GM13977 (cell line): ENCODE measurements around the gene SQOR.
A peak's percentile ranks its signal among the peaks of the same experiment; 100 is the strongest.

Experiments
- DNase-seq: peaks from one replicate; pipeline ENCODE4 v3.0.0; 2012; ENCODE audit warnings: low spot score
- in situ Hi-C: fragments of 300-500 bp; cut with MboI; formaldehyde crosslinking; loops from one replicate; pipeline ENCODE4 v1.12.0; 2022; ENCODE audit warnings: low sequenced_read_pairs, low pct_unique_long_range_greater_than_20kb, mixed read lengths, inconsistent platforms; ENCODE audit not compliant: unreplicated experiment
- TF ChIP-seq, protein P1 (sequence below): IDR thresholded peaks from 2 replicates; pipeline ENCODE4 v1.5.1; 2012; ENCODE audit warnings: mild to moderate bottlenecking, control low read depth; ENCODE audit not compliant: insufficient read depth; ENCODE audit errors: extremely low read depth, missing control alignments

Gene SQOR

DNA sequence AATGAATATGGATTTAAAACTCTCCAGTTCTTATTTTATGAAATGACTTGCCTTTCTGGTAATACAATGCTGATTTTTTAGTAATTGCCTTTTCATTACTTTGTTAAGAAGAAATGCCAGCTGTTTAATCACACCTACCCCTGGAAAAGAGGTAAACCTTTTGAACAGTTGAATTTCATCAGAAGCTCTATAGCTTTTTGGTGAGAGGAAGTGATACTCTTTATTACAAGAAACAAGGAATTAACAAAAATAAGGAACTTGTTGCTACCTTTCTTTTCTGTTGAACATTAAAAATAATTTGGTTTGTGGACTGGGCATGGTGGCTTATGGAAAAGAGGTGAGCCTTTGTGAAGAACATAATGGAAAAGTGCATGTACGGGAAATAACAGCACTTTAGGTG, 28.0 kb upstream of the SQOR start:
- TF ChIP-seq, protein P1, sequence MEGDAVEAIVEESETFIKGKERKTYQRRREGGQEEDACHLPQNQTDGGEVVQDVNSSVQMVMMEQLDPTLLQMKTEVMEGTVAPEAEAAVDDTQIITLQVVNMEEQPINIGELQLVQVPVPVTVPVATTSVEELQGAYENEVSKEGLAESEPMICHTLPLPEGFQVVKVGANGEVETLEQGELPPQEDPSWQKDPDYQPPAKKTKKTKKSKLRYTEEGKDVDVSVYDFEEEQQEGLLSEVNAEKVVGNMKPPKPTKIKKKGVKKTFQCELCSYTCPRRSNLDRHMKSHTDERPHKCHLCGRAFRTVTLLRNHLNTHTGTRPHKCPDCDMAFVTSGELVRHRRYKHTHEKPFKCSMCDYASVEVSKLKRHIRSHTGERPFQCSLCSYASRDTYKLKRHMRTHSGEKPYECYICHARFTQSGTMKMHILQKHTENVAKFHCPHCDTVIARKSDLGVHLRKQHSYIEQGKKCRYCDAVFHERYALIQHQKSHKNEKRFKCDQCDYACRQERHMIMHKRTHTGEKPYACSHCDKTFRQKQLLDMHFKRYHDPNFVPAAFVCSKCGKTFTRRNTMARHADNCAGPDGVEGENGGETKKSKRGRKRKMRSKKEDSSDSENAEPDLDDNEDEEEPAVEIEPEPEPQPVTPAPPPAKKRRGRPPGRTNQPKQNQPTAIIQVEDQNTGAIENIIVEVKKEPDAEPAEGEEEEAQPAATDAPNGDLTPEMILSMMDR: no peak
- no peak for DNase-seq
- in situ Hi-C loops: no loop called here

DNA sequence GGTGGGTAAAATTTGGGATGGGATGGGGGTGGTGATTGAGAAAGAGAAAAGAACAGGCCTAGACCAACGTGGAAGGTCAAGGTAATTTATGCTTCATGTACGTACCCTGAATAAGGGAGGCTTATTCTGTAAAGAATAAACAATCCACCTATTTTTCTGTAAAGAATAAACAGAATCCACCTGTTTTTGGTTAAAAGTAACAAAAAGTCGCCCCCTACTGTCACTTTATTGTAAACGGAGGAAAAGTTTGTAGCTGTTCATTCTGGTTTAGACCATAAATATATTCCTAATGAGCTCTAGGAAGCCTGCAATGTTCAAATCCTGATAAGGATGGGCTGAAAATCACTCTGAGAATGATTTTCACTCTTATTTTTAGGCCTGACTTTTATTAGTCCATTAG, 23.5 kb upstream of the SQOR start:
- in situ Hi-C loops: loop anchor here (10.0 kb wide), 1 partner anchor 157 kb away; no protein-coding TSS in a partner anchor
- DNase-seq: peak; percentile 31
- TF ChIP-seq, protein P1: peak; percentile 45

DNA sequence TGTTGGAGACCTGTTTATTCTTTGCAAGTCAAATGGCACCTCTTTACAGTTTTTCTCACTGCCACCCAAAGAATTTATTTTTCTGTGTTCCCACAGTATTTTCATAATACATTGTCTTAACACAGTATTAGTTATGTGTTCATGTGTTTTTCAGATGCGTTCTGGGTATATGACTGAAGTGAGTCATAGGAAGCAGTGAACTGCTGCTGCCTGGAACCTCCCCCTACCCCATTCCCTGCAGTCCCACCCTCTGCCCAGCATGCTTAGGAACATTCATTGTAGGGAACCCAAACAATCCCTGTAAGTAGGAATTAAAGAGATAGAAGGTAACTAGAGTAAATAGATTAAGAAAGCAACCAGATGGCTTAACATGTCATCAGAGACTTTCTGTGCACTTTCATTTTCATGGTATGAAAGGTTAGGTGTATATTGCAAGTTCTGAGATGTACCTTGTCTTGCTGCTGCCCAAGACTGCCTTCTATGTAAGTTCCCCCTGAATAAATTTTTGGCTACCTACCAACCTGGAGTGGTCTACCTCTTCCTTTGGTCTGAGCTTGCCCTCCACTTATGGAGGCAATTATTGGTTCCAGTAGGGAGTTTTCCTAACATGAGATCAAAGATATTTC, 21.9 kb upstream of the SQOR start:
- in situ Hi-C loops: loop anchor here (10.0 kb wide), 1 partner anchor 158 kb away; no protein-coding TSS in a partner anchor
- DNase-seq: no peak
- TF ChIP-seq, protein P1: no peak

DNA sequence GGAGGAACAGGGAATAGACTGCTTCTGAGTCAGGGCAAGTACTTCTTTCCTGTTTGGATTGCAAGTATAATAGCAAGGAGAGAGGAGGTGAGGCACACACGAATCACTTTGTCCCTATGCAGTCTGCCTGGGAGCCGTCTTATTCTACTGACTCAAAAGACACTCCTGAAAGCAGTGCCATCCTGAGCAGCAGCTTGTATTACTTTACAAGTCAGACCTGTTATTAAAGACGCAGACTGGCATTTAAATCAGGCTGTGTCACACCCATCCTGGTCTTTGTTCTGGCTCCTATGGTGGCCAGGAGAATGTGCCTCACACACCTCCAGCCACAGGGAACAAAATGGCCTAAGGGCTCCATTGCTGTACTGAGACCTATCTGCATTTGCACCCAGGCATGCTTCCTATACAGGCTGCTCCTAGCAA, 17.9 kb upstream of the SQOR start:
- no peak for DNase-seq
- in situ Hi-C loops: loop anchor here (10.0 kb wide), 1 partner anchor 162 kb away; no protein-coding TSS in a partner anchor
- TF ChIP-seq, protein P1: no peak

DNA sequence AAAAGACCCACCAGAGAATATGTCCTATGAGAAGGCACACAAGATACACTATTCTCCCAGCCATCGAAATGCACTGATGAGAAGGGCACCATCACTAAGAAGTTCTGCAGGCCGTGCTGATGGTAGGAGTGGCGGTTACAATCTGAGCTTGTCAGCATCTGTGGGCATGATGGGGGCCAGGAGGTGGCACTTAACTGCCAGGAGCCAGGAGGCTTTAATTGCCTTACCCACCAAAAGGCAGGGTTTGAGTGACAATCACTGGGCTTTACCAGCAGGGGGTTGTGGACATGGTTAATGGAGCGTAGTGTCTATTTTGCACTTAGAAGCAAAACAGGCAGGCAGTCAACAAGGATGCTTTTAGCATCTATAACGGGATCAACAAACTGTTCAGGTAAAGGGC, 16.0 kb upstream of the SQOR start:
- in situ Hi-C loops: loop anchor here (10.0 kb wide), 1 partner anchor 164 kb away; no protein-coding TSS in a partner anchor
- DNase-seq: no peak
- TF ChIP-seq, protein P1: no peak

DNA sequence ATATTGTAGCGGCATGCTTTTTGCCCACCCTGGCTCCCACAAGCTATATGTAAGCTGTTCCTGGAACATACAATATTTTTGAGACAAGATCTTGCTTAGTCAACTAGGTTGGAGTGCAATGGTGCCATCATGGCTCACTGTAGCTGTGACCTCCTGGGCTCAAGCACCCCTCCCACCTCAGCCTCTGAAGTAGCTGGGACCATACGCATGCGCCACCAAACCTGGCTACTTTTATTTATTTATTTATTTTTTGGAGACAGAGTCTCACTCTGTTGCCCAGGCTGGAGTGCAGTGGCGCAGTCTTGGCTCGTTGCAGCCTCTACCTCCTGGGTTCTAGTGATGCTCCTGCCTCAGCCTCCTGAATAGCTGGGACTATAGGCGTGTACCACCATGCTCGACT, 6.7 kb upstream of the SQOR start:
- TF ChIP-seq, protein P1: no peak

More for the DNA sequence above, 6.7 kb upstream of the SQOR start:
- in situ Hi-C loops: no loop called here
- DNase-seq: no peak
